ENCODE measurements around the gene MYO1A. TPM values are rescaled to one million over a fixed set of nuclear protein-coding genes. Genes with fewer than 3 reads are reported as not detected.

MYO1A gene
- total RNA-seq, 2 experiments from 2014 or later, result 0.19 to 0.47 TPM

- intact Hi-C loops (cut with micrococcal nuclease; ENCODE audit: unreplicated experiment), result loop anchor here (1.0 to 5.0 kb wide), 4 partner anchors 154 to 710 kb away; partner anchors contain the start of gene PTGES3
- peak overlapping the region; percentile 96 for H2AFZ ChIP-seq (ENCODE audit: low read length)
- peak; percentile 70 for DNase-seq (ENCODE audit: low spot score)
These were observed 37.2 kb upstream of the MYO1A start for GRCh38 chr12:57087010-57087690.

DNA sequence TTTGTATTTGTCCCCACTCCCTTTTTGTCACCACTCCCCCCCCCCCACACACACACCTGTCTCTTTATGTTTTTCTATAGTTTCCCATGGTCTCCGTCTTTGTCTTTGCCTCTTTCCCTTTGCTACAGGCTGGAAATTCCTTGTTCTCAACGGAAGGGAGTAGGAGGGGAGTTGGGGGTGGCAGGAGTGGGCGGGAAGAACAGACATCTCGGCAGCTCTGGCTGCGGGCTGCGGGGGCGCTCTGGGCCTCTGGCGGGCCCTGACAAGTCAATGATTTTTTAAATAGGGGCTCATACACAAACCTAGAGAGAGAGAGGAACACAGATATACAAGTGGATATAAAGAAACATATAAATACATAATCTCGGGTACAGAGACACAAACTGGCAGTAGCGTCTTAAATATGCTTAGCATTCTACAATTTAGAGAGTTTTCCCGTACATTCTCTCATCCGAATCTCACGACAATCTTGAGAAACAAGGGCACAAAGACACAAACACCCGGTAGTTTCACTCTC is 36.6 kb upstream of the MYO1A start:
- peak; percentile 88 for TF ChIP-seq CTCF (conservative IDR thresholded peaks at IDR 0.05; ENCODE audit: low read length)
- TF ChIP-seq EZH2phosphoT487 (IDR thresholded peaks at IDR 0.05; ENCODE audit: borderline replicate concordance, low read depth, low read length), result no peak
- intact Hi-C loops (cut with micrococcal nuclease; ENCODE audit: unreplicated experiment), result loop anchor here (1.0 to 5.0 kb wide), 4 partner anchors 154 to 709 kb away; partner anchors contain the start of gene PTGES3
- peaks cover 35% of the 10 kb centered on the region for H3K4me1 ChIP-seq (ENCODE audit: insufficient read depth, low read length, poor library complexity, severe bottlenecking)
- H3K9me2 ChIP-seq (ENCODE audit: insufficient read depth, low read length), result no peaks in the 10 kb centered on the region
- ChIA-PET CTCF (ENCODE audit: unreplicated experiment) (interaction anchor here (0.5 kb wide), 1 partner anchor 25 kb away, joined by 4 read pairs; no protein-coding TSS in a partner anchor), POLR2A (interaction anchor here (0.7 to 2.3 kb wide), 2 partner anchors 18 to 25 kb away, joined by 7 to 9 read pairs; partner anchors contain the start of gene STAT6)
- peak overlapping the region; percentile 96 for H2AFZ ChIP-seq (ENCODE audit: low read length)
- H3K4me3 ChIP-seq (ENCODE audit: low read depth, low read length, poor library complexity, severe bottlenecking), result peak overlapping the region; percentile 79
- peak overlapping the region; percentile 88 for H3K27ac ChIP-seq (ENCODE audit: low read depth, low read length, poor library complexity, severe bottlenecking)
- peak; percentile 72 for DNase-seq (ENCODE audit: low spot score)
- H3K9me3 ChIP-seq (ENCODE audit: low read length), result no peaks in the 10 kb centered on the region
- peak overlapping the region; percentile 96 for H3K4me2 ChIP-seq (ENCODE audit: low read length)
- H3K36me3 ChIP-seq (ENCODE audit: insufficient read depth, low read length), result no peaks in the 10 kb centered on the region
- H3K79me2 ChIP-seq (ENCODE audit: insufficient read depth, low read depth, low read length), result no peaks in the 10 kb centered on the region
- no TSS peak for BruUV-seq (replicated peaks)
- no peaks in the 10 kb centered on the region for H4K20me1 ChIP-seq (ENCODE audit: insufficient read depth, low read length)

More at GRCh38 chr12:57087010-57087690, 37.2 kb upstream of the MYO1A start:
- no peaks in the 10 kb centered on the region for H3K9me2 ChIP-seq (ENCODE audit: insufficient read depth, low read length)
- H3K4me1 ChIP-seq (ENCODE audit: insufficient read depth, low read length, poor library complexity, severe bottlenecking), result peaks cover 35% of the 10 kb centered on the region
- peak overlapping the region; percentile 96 for H3K4me2 ChIP-seq (ENCODE audit: low read length)
- H3K4me3 ChIP-seq (ENCODE audit: low read depth, low read length, poor library complexity, severe bottlenecking), result peak overlapping the region; percentile 79
- no peaks in the 10 kb centered on the region for H3K79me2 ChIP-seq (ENCODE audit: insufficient read depth, low read depth, low read length)
- no peaks in the 10 kb centered on the region for H3K9me3 ChIP-seq (ENCODE audit: low read length)
- BruUV-seq (replicated peaks), result no TSS peak
- ChIA-PET CTCF (ENCODE audit: unreplicated experiment) (interaction anchor here (0.5 kb wide), 1 partner anchor 24 kb away, joined by 4 read pairs; no protein-coding TSS in a partner anchor), POLR2A (interaction anchor here (0.6 to 2.3 kb wide), 4 partner anchors 10 to 1262 kb away, joined by 3 to 9 read pairs (median 6); partner anchors contain the start of gene STAT6)
- H3K36me3 ChIP-seq (ENCODE audit: insufficient read depth, low read length), result peaks cover 2% of the 10 kb centered on the region; the same call in 1 of the 2 replicates
- H4K20me1 ChIP-seq (ENCODE audit: insufficient read depth, low read length), result no peaks in the 10 kb centered on the region
- TF ChIP-seq EZH2phosphoT487 (IDR thresholded peaks at IDR 0.05; ENCODE audit: borderline replicate concordance, low read depth, low read length) (no peak), CTCF (conservative IDR thresholded peaks at IDR 0.05; ENCODE audit: low read length) (no peak)
- H3K27ac ChIP-seq (ENCODE audit: low read depth, low read length, poor library complexity, severe bottlenecking), result peak overlapping the region; percentile 88

Data from OCI-LY7 (cell line).